NCI-H146 (cell line): ENCODE results near the gene ASPHD2.
"Not testable (repeated sequence)": the region's sequence is repeated elsewhere in the genome, so short reads cannot be mapped to it uniquely, and the experiment has no call there.

ENCODE experiments used
- DNase-seq: peaks from one replicate; lab custom pipeline; 2025; lab: John Stamatoyannopoulos, UW

Gene ASPHD2

GRCh38 chr22:26428515-26429457 lies at the start of gene ASPHD2:
Gene ASPHD2, plus strand, starts transcription at chr22:26429260. Its CDS starts 4,356 bp downstream, at chr22:26433616.
- DNase-seq = peak; percentile 69

DNA sequence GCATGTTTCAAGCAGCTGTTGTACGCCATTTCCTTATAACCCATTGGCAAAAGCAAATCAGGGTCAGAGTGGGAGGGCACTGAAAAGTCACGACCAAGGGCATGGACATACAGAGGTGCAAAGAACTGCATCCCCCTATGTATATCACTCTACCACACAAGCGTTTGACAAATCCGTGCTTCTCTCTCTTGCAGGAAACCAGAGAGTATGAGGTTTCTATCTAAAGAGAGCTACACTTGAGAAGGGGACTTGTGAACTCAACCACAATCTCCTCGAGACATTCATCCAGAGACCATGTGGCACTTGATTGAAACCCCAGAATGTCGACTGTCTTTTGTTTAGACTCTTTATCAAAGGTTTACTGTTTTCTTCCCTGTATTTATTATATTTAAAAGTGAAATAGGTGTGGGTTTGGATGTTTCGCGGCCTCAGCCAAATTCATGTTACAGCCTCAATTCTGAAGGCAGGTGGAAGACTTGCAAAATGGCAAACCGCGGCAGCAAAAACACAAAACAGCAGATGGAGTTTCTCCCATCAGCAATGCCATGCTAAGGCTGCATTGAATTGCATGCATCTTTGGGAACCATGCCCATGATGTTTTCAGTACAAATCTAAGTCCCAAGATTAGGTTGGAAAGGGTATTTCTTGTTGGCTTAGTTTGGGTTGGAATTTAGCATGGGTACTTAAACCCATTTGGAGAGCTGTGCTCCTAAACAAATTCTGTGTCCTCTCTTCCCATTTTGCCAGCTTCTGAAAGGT lies 48.8 kb upstream of the ASPHD2 start:
- no peak for DNase-seq

DNA sequence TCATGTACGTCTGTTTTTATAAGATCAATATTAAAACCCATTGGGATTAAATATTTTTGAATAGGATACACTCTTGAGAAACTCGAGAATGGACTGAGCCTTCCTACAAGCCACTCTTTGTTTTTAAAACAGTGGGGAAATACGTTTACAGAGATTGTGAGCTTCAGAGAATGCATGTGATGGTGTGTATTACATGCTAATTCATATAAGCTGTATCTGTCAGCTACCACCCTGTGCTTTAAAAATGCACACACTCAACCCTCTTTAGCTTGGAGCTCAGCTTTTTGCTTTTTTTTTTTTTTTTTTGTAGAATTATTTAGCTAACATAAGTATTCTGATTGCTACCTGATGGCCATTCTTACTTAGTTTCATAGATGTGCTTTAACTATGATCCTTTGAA lies 46.3 kb upstream of the ASPHD2 start:
- no peak for DNase-seq

DNA sequence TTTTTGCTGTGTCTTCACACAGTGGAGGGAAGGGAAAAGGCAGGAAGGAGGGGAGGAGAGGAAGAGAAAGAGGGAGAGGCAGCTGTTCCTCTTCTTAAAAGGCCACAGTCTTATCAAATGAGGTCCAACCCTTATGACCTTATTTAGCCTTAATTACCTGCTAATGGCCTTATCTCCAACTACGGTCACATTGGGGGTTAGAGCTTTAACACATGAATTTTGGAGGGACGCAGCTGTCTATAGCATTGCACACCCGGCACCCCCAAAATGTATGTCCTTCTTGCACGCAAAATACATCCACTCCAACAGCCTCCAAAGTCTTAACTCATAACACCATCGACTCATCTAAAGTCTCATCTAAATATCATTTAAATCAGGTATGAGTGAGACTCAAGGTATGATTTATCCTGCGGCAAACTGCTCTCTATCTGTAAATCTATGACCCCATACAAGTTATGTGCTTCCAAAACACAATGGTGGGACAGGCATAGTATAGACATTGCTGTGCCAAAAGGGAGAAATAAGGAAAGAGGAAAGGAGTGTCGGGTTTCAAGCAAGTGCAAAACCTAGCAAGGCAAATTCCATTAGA lies 45.0 kb upstream of the ASPHD2 start:
- no peak for DNase-seq

GRCh38 chr22:26385164-26385563 lies 43.9 kb upstream of the ASPHD2 start:
- DNase-seq = peak; percentile 38

GRCh38 chr22:26389125-26389524 lies 39.9 kb upstream of the ASPHD2 start:
- no peak for DNase-seq

DNA sequence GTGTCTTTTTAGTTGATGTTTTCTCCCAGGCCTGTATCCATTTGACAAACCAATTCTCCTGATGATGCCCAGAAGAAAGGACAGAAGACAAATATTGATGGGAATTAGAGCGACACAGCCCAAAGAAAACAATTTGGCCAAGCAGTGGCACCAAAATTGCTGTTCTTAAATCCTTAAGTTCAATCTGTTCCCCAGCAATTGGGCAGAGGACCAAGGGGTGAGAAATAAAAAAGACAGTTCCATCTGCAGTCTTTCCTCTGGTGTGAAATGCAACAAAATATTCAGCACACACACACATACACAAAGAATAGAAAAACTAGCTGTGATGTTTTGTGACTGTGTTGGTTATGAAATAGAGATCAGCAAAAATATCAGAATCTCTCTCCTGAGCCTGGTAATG lies 38.0 kb upstream of the ASPHD2 start:
- no peak for DNase-seq

- DNase-seq = no peak
These were observed 37.4 kb upstream of the ASPHD2 start for GRCh38 chr22:26391623-26392022.

DNA sequence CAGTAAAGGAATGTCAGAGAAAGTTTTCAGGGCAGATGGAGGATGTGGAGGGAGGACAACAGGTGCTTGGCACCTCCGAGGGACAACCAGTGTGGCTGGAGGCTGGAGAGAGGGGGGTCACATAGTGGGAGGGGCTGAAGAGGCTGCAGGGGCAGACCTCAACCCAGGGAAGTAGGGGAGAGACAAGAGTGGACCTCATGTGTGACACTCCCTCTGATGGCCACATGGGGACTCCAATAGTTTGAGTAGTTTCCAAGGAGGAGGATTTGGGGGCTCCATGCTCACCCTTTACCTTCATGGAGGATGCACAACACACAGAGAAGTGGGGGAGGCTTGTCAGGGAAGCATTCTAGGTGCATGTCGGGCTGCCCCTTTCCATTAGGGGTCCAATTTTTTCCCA lies 35.1 kb upstream of the ASPHD2 start:
- no peak for DNase-seq

DNA sequence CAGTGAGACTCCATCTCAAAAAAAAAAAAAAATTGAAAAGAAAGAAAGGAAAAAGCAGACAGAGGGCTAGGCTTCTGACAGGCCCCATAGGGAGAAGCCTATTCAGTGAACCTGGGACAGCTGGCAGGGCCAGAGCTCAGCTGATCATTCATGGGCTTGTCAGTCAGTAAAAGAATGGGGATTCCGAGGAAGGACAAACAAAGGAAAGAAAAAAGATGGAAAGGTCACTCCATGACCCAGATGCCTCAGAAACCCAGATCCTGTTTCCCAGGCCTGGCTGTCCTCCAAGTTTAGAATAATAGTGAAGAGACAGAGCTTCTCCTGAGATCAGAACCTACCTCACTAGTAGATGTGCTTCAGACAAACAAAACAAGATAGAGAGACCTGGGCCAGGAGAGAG lies 34.3 kb upstream of the ASPHD2 start:
- peak; percentile 89 for DNase-seq

- no peak for DNase-seq
These were observed 33.1 kb upstream of the ASPHD2 start for GRCh38 chr22:26395926-26396325.

GRCh38 chr22:26398741-26399153 lies 30.3 kb upstream of the ASPHD2 start:
- peak; percentile 25 for DNase-seq

GRCh38 chr22:26399289-26399688 lies 29.8 kb upstream of the ASPHD2 start:
- DNase-seq = no peak

GRCh38 chr22:26401726-26402125 lies 27.3 kb upstream of the ASPHD2 start:
- no peak for DNase-seq

- no peak for DNase-seq
These were observed 24.1 kb upstream of the ASPHD2 start for GRCh38 chr22:26404851-26405421.

GRCh38 chr22:26406118-26406517 lies 22.9 kb upstream of the ASPHD2 start:
- peak; percentile 7 for DNase-seq

- not testable (repeated sequence) for DNase-seq
These were observed 20.4 kb upstream of the ASPHD2 start for GRCh38 chr22:26408562-26409220.

- no peak for DNase-seq
These were observed 19.2 kb upstream of the ASPHD2 start for GRCh38 chr22:26409719-26410335.

DNA sequence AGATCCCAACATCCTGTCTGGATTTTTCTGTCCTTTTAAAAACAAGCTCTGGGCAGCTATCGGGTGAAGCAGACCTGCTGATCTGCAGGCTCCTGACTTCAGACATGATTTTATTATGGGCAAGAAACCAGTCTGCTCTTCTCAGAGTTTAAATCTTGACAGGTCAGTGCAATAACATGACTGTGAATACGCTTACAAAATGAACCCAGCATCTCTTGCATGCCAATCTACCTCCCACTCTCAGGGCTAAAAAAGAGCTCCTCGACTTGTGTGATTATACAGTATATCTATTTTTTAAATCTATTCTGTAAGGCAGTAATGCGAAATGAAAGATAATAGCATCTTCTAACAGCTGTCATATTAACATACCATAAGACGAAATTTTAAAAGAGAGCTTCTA lies 18.7 kb upstream of the ASPHD2 start:
- DNase-seq = no peak

GRCh38 chr22:26414347-26414746 lies 14.7 kb upstream of the ASPHD2 start:
- peak; percentile 6 for DNase-seq

- DNase-seq = no peak
These were observed 12.8 kb upstream of the ASPHD2 start for GRCh38 chr22:26416256-26416655.
